NCI-H1417 treated with DMSO at 0.1 percent for 48 hours (cell line): ENCODE measurements around the gene MSX1.

ENCODE experiments used
- DNase-seq: peaks from one replicate; lab custom pipeline; 2025; lab: John Stamatoyannopoulos, UW

Gene MSX1

DNA sequence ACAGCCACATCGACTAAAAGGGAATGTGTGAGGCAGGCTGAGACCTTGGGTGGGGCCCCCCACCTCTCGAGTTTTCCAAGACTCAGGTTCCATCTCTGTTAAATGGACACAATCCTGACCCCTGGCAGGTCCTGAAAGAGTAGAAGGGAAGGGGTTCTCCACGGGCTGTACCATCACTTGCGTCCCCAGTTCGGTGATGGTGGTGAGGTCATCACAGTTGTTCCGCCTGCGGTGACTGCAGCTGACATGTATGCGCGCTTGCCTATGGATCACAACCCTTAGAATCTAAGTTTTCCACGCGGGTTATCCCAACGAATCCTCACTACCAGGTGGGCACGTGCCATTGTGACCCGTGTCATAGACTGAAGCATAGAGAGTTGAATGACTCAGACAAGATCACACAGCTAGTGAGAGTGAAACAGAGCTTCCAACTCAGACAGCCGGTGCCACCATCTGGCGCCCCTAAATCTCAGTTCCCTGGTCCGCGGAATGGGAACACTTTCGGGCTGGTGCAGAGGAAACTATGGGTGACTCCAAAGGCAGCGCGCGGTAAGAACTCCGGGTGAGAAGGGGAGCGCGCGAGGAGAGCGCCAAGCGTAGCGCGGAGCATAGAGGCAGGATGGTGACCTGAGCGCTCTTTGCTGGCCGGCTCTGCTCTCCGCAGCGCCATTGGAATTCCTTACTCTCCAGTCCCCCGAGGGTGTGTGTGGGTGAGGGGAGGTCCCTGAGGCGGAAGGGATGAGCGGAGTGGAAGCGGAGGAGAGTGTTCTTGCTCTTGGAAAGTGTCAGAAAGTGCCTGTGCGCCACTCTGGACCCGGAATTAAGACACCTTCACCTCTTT, 10.5 kb downstream of the MSX1 start:
- DNase-seq, result no peak

DNA sequence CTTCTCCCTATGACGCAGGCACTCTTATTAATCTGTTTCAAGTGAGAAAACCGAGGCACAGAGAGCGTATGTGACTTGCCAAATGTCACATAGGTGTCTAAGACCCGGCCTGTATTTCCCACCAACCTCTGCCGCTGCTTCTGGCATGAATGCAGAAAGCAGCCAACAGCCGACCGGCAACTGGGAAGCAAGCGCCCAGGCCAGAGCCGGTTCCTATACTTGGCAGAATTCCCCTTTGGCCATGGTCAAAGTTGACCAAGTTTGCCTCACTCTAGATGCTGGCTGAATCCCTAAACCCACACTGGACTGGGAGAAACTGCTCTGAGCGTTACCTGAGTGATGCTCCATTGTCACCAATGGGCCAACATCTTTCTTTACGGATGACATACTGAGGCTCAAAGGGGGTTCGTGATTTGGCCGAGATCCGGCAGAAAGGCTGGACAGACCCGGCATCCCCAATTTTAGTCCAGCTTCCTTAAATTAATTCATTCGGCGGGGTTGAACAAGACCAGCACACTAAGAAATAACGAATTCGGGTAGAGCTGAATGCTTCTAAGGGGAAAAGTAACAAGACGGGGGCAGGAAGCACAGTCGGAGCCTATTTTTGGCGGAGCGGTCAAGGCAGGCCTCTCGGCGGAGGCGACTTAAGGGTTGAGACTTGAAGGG, 11.2 kb downstream of the MSX1 start:
- no peak for DNase-seq

DNA sequence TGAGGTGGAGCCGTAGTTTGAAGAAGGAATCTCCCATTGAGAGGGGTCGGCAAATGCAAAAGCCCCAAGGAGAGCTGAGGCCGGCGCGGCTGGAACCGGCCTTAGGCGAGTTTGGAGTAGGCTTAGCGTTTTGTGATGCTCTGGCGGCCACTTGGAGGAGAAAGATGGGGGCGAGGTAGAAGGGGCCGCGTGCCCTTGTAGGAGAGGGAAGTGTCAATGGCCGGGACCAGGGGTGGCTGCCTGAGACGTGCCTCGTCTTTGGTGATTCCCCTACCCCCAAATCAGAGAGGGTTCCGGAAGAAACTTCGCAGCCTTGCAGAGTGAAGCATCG, 11.7 kb downstream of the MSX1 start:
- DNase-seq, result no peak

DNA sequence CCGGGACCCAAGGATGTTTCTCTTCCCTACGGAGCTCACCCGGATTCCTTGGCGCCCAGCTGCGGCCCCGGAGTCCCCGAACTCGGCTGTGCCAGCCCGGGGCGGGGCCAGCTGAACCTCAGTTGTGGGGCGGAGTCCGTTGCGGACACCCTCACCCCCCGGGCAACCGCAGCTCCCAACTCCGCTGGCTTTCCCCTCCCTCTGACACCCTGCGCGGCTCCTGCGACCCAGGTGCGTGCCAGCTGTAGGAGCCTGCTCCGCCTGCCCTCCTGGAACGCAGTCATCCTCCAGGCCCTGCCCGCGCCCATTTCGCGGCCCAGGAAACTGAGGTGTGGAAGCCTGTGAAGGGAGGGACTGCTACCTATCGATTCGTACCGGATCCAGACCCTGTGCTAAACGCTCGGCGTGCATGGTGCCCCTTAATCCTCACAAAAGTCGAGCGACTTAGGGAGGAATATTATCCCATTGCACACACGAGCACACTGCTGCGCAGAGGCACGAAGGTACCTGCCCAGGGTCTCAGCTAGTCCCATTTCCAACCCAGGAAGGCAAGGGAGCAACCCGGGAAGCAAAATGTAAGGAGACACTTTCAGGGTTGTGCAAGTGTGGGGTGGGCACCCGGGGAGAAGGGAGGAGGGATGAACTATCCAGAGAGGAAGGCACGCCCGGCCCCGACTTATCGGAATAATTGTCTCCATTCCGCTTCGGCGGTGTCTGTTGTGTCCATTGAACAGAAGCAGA, 12.3 kb downstream of the MSX1 start:
- DNase-seq, result no peak

DNA sequence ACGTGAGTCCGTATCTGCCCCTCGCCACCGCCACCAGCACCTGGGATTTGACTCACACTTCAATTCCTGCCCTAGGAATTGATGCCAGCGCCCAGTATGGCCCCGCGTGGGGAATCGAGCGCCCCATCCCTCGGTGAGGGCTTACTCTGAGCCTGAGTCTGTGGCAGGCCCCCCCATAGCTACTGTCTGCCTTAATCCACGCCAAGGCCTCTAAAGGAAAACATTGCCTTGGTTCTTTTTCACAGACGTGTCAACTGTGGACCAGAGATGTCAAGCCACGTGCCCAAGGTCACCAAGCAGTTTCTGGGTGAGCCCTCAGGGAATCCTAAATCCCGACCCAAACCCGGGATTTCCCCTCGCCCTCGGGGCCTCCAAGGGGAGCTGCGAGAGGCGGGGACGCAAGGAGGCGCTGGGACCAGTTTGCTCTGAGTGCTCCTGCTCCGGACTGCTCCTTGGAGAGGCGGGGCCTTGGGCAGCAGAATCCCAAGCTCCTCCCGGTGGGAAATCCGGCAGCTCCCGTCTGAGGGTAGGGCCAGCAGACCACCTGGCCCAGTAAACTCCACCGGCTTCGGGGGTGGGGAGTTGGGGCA, 12.9 kb downstream of the MSX1 start:
- no peak for DNase-seq

DNA sequence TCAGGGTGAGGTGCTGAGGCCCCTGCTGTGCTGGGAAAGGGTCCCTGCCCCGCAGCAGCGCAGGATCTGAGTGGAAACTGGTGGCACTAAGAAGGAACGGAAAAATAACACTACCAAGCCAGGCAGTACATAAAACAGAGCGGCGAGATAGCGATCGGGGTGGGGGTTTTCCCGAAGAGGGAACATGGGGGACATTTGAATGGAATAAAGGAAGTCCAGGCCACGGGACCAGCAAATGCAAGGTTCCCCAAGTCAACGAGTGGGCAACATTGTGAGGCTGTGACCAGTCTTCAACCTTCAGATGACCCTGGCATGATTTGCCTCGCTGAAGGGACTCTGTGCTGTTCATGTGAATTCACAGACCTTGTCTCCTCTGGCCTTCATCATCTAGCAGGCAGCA, 13.7 kb downstream of the MSX1 start:
- no peak for DNase-seq

DNA sequence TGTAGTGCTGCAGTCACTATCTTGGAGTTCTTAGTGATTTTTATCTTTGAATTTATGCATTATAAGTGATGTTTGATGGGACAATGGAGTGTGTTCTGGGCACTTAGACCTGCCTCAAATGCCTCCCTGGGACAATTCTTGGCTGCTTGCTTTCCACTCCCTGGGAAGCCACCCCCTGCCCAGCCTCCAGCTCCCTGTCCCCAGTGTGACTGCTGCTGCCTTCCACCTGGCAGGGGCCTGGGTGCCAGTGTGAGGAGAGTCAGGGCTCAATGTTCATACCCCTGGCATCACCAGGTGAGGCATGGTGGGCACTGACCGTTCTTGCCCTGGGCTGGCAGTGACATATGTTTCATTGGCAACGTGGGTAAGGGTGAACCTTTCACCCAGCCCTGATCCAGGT, 14.8 kb downstream of the MSX1 start:
- DNase-seq, result no peak

DNA sequence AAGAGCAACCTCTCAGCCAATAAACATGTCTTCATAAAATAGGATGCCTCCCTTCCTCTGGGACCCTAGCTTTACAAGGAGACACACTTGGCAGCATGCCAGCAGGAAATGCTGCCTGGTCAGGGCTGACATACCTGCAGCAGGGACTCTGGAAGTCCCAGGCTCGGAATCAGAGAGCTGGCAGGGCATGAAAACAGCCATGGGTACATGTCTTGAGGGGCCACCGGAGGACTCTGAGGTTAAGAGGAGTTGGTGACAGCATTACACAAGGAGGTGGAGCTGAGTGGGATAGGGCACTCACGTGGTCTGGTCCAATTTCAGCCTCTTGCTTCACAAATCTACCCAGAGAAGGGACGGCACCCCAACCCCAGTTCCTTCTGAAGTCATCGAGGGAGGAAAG, 15.7 kb downstream of the MSX1 start:
- no peak for DNase-seq

DNA sequence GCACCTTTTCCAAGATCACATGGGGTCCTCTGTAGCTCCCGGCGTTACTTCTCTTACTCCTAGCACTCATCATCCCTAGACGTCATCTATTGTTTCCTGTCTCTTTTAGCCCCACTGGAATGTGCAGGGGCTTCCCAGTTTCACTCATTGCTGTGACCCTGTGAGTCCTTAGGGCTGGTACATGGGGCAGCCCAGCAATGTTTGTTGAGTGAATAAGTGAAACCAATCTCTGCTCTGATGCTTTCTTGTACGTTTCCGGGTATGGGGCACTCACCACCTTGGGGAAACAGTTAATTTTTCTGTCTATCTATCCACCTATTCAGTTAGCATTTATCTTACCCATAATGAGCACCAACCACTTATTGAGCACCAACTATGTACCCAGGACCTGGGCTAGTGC, 16.1 kb downstream of the MSX1 start:
- DNase-seq, result no peak

DNA sequence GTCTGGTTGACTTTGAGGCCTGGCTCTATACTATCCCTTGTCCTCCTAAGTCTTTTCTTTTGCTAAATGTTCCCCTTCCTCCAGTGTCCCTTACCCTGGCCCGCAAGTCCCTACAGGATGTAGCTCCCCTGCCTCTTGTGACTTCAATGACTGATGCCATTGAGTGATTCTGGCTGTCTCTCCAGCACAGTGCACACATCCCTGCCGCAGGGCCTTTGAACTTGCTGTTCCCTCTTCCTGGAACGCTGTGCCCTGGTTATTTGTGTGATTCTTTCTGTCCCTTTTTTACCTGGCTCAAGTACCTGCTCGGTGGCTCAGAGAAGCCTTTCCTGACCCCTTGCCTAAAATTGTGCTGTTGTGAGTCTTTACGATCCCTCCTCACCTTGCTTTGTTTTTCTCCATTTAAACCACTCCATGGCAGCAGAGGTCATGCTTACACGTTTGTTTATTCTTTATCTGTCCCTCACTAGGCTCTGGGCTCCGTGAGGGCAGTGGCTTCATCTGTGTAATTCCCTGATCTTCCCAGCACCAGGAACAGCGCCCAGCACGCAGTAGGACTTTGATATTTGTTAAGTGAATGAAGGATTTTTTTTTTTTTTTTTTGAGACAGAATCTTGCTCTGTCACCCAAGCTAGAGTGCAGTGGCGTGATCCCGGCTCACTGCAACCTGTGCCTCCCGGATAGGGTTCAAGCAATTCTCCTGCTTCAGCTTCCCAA, 17.6 kb downstream of the MSX1 start:
- DNase-seq, result no peak

DNA sequence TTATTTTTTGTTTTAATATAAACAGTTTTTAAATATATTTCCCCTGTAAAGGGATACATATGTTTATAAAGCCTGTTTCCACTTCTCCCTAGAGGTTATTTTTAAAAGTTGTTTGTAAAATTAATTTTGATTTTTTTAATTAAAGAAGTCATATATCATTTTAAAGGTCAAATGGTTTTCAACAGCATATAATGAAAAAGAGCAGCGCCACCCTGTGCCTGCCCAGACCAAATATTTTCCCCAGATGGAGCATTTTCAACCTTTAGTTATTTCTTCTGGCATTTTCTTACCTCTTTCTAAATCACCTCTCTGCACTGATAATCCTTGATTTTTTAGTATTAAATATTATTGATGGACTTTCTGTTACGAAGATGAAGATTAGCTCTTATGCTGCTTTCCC, 21.0 kb downstream of the MSX1 start:
- no peak for DNase-seq

DNA sequence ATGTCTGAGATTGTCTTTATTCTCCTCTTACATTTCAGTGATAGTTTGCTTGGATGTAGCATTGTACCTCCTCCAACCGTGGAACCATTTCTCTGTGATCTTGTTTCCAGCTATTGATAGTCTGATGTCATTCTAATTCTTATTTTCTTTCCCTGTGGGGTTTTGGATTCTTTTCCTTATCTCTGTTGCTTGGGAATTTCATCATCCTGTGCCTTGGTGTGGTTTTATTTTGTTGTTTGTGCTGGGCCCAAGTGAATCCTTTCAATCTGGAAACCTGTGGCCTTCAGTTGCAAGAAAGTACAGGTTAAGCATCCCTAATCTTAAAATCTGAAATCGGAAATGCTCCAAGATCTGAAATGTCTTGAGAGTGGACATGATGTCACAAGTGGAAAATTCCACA, 22.0 kb downstream of the MSX1 start:
- DNase-seq, result no peak

DNA sequence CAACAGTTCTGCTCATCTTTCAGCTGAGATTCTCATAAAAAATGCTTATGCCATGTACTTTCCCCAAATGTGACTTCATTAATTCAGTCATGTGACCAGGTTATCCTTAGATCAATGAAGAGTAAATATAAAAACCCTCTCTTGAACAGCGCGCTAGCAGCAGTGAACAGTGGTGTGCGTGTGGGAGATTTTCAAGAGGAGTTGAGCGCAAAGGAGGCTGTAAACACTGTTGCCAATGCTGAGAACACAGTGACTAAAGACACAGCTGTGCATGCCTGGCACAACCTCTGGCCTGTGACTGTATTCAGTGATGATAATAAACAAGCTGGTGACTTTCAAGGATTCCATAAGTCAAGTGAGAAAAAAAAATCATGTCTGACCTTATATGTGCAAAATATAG, 25.1 kb downstream of the MSX1 start:
- DNase-seq, result no peak

DNA sequence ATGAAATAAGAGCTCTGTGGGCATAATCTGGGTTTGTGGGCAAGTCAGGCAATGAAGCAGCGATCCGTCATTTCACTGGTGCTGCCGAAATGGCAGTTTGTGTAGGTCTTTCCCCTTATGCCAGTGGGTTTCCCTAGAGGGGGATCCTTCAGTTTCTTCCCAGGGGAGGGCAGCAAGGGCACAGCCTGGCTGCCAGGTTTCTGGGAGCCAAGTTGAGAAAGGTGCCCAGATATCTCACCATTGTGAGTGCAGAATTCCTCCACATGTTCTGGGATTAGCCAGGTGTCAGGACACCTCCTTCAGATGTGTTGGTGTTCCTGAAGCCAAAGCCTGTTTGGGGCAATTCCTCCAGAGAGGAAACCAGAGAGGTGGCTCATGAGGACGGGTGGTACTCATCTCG, 28.0 kb downstream of the MSX1 start:
- DNase-seq, result no peak

DNA sequence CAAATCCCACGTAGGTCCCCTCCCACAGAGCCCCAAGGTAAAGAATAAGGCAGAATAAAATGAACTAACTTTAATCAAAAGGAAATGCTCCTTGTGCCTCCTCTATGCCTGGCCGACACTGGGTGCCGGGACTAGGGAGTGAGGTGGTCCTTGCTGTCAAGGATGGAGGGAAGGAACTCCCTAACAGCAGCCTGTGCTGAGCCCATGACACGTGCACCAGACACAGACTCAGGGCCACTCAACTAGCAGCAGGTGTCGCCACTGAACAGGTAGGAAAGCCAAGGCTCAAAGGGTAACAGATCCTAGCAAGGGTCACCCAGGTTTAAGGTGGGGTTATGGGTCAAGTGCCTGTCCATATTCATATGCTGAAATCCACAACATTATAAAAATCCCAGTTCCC, 29.2 kb downstream of the MSX1 start:
- DNase-seq, result no peak

DNA sequence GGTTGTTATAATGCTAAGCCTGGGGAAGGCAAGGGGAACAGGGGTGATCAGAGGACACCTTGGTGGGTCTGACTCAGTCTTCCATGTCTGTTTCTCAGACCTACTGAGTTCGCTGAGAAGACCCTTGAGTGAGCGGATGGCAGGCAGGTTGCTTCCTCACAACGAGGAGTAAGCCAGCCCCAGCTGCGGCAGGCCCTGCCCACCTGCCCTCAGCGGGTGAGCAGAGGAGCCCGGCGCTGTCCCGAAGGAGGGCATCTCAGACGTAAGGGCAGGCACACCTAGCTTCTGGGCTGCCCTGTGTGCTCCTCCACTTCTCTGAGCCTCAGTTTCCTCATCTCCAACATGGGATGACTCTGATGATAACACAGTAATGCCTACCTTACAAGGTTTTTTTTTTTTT, 30.3 kb downstream of the MSX1 start:
- DNase-seq, result no peak

DNA sequence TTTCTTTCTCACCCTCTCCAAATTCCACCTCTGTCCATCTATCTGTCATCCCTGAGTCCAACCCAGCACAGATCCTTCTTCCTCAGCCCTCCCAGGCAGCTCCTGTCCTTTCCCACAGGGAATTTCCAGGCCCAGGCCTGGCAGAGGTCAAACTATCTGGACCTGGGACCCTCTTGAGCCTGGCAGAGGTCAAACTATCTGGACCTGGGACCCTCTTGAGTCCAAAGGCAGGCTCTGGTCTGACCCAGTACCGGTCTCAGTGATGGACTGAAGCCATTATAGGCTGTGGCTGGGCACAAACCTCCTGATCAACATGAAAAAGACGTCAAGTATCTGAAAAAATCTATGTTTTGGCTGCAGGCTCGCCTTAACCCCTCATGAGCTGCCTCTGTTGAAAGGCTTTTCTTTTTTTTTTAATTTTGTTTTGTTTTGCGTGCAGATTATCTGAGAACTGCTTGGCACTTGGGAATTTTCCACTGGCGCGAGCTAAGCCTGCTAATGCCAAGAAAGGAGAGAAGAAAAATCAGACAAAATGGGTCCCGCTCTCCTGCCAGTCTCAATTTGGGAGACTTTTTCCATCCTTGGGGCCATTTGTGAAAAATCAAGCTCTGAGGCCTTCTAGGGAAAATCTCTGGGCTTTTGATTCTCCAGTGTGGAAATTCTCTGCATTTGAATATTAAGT, 31.2 kb downstream of the MSX1 start:
- DNase-seq, result no peak

DNA sequence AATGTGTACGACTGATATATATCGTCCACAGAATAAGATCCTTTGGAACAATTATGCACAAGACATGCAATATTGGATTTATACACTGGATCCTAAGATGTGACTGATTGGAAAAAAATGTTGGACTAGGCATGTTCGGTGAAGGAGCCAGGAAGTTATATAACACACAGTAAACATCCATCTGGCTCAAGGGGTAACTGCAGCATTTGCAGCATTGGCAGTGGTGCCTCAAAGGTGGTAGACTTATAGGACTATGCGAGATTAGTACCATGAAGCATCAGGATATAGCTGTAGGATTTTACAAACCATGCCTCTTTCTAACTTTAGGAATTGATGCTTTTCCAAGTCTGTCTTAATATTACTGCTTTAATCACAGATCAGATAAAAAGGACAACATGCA, 34.3 kb downstream of the MSX1 start:
- no peak for DNase-seq

DNA sequence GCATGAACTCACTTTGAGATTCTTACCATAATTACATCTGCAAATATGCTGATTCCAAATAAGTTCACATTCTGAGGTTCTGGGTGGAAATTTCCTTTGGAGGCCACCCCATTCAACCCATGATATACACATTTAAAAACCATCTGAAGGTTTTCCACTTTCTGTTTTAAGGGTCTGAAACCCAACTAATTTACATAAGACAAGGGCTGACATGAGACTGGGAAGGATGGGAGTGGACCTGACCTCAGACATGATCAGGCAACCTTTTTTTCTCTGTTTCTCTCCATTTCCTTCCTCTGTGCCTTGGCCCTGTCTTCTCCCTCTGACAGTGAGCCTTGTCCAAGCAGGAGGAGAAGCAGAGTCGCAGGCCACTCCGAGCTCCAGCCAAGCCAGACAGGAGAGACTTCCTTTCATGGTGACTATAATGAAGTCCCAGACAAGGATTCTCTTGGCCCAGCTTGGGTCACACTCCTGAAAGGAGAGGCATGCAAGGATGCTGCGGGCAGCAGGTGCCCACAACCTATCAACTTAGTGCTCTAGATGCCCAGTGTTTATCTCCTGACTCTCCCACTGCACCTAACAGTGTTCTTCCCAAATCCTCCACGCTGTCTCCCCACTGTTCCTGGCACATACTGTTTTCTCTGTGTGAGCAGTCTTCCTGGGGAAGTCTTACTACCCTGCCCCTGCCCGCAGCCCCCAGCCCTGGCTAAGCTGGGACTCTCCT, 39.9 kb downstream of the MSX1 start:
- DNase-seq, result no peak

DNA sequence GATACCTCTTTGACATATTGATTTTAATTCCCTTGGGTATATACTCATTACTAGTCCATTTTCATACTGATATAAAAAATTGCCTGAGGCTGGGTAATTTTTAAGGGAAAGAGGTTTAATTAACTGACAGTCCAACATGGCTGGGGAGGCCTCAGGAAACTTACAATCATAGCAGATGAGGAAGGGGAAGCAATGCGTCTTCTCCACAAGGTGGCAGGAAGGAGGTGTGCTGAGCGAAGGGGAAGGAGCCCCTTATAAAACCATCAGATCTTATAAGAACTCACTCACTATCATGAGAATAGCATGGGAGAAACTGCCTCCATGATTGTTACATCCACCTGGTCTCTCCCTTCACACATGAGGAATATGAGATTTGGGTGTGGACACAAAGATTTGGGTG, 42.4 kb downstream of the MSX1 start:
- DNase-seq, result no peak

DNA sequence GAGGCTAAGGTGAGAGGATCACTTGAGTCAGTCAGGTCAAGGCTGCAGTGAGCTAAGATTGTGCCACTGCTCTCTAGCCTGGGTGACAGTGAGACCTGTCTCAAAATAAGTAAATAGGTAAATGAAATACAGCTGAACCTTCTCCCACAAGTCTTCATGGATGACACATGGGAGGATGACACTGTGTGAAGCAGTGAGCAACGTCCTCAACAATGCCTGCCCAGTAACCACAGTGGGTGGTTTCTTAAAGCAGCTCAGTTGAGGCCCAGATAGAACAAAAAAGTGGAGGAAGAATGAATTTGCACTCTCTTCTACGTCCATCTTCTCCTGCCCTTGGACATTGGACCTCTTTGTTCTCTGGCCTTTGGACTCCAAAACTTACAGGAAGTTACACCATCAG, 52.7 kb downstream of the MSX1 start:
- DNase-seq, result no peak
